ENCODE data around the gene YBEY. TPM values are rescaled to one million over a fixed set of nuclear protein-coding genes. Genes with fewer than 3 reads are reported as not detected.

The YBEY gene
- total RNA-seq, 4 donors from 2014 or later = 4.8 to 33.5 (median 9.1) TPM; not detected in 1

DNA sequence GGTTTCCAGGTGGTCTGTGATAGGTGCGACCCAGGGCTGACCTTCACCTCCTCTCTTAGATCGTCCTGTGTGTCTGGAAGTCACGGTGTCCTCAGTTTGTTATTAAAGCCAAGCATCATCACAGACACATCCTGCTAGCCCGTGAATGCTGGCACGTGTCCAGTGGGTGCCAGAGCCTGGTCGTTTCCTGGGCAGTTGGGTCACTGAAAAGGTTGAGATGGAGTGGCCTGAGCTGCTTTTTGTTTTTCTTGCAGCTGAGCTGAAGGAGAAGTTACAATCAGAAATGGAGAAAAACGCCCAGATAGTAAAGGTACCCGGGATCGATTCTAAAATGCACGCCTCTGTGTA, 61.0 kb downstream of the YBEY start:
- Histone ChIP-seq H3K27me3 (no peaks in the 10 kb centered on the region), H3K36me3 (peaks cover 0 to 58% (median 26%) of the 10 kb centered on the region in 4 donors), H3K4me1 (no peaks in the 10 kb centered on the region), H3K4me3 (no peak overlapping the region), H3K27ac (no peak overlapping the region), H3K9me3 (no peaks in the 10 kb centered on the region)
- WGBS, 2 donors (ENCODE audit: low coverage in 1 of 2) = 72 to 88% methylated on average over 5 to 10 of the region's 10 CpGs
- DNase-seq = no peak
- intact Hi-C loops (cut with DNase I; ENCODE audit: low total_unique reads) (no loop called here), in situ Hi-C loops (cut with MboI; ENCODE audit: low pct_ligation_motif_present in 1 of 4, low pct_unique_long_range_greater_than_20kb in 1 of 4, low sequenced_read_pairs in 3 of 4) (no loop called here)
- TF ChIP-seq POLR2A (IDR thresholded peaks at IDR 0.05) = no peak
- no peak for TF ChIP-seq EP300 (IDR thresholded peaks at IDR 0.05; ENCODE audit: low read depth)
- TF ChIP-seq, protein P1, sequence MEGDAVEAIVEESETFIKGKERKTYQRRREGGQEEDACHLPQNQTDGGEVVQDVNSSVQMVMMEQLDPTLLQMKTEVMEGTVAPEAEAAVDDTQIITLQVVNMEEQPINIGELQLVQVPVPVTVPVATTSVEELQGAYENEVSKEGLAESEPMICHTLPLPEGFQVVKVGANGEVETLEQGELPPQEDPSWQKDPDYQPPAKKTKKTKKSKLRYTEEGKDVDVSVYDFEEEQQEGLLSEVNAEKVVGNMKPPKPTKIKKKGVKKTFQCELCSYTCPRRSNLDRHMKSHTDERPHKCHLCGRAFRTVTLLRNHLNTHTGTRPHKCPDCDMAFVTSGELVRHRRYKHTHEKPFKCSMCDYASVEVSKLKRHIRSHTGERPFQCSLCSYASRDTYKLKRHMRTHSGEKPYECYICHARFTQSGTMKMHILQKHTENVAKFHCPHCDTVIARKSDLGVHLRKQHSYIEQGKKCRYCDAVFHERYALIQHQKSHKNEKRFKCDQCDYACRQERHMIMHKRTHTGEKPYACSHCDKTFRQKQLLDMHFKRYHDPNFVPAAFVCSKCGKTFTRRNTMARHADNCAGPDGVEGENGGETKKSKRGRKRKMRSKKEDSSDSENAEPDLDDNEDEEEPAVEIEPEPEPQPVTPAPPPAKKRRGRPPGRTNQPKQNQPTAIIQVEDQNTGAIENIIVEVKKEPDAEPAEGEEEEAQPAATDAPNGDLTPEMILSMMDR (IDR thresholded peaks at IDR 0.05) = no peak
- no peak for TF ChIP-seq POLR2AphosphoS5 (IDR thresholded peaks at IDR 0.05)

Other genes with a start within 250 kb of the YBEY start
- 100 to 1,000 TPM; 172 to 550 (median 346) TPM for gene COL6A2, start 188.2 kb upstream of the YBEY start, total RNA-seq
- gene FTCD, start 130.8 kb upstream of the YBEY start, total RNA-seq = not detected
- gene SPATC1L, start 101.9 kb upstream of the YBEY start, total RNA-seq = 10 to 100 TPM in 1 of 4 donors, 1 to 10 TPM in 2, not detected in 1; 1.2 to 11.0 (median 8.5) TPM
- 10 to 100 TPM; 53.2 to 75.2 (median 62.3) TPM for gene LSS, start 57.6 kb upstream of the YBEY start, total RNA-seq
- gene MCM3AP, start 731 bp upstream of the YBEY start, total RNA-seq = 100 to 1,000 TPM in 3 of 4 donors, 10 to 100 TPM in 1; 87.4 to 348 (median 108) TPM
- gene C21orf58, start 37.5 kb downstream of the YBEY start, total RNA-seq = 10 to 100 TPM in 2 of 4 donors, 1 to 10 TPM in 2; 2.5 to 79.8 (median 7.6) TPM
- gene PCNT, start 37.8 kb downstream of the YBEY start, total RNA-seq = 100 to 1,000 TPM in 1 of 4 donors, 10 to 100 TPM in 3; 27.6 to 171 (median 63.4) TPM
- 100 to 1,000 TPM in 2 of 4 donors, 10 to 100 TPM in 2; 68.8 to 121 (median 92.9) TPM for gene DIP2A, start 172.5 kb downstream of the YBEY start, total RNA-seq

All from transverse colon (tissue), 4 donors.